ENCODE measurements around the gene UGGT1.

GRCh38 chr2:128115921-128116623, 25.1 kb downstream of the UGGT1 start:
- TF ChIP-seq CTCF (IDR thresholded peaks at IDR 0.05) (no peak), ZFX (IDR thresholded peaks at IDR 0.05; ENCODE audit: borderline replicate concordance) (no peak)

Measured in 22Rv1 (cell line).